K562 (cell line): ENCODE measurements around the gene IQCN. TPM values are rescaled to one million over a fixed set of nuclear protein-coding genes. Genes with fewer than 3 reads are reported as not detected.
A peak's percentile ranks its signal among the peaks of the same experiment; 100 is the strongest.

ENCODE experiments used
- HDAC1 ChIP-seq, 2 experiments: fragments of 450-650 bp; IDR thresholded peaks; 2 replicates each; pipeline ENCODE4 v1.6.1; 2016 to 2017; ENCODE audit warnings: inconsistent platforms in 1 of 2, mild to moderate bottlenecking in 1 of 2, moderate library complexity in 1 of 2
- MEIS2 ChIP-seq: fragments of 450-650 bp; IDR thresholded peaks from 2 replicates; pipeline ENCODE4 v1.6.1; 2014; ENCODE audit warnings: mild to moderate bottlenecking; ENCODE audit not compliant: partially characterized antibody
- SIN3A ChIP-seq, 2 experiments: fragments of 150-350 bp in 1 of 2; IDR thresholded peaks; 2 replicates each; pipeline ENCODE4 v1.6.1; 2011 to 2016; ENCODE audit warnings: borderline replicate concordance in 2 of 2, low read depth in 2 of 2, low read length in 2 of 2, mild to moderate bottlenecking in 2 of 2, moderate library complexity in 2 of 2; ENCODE audit not compliant: control insufficient read depth in 1 of 2
- TAF15 ChIP-seq: fragments of 200-400 bp; formaldehyde crosslinking; IDR thresholded peaks from 2 replicates; pipeline ENCODE4 v1.6.1; 2017; ENCODE audit warnings: mild to moderate bottlenecking, low read depth, low read length, moderate library complexity
- polyA plus RNA-seq, 8 experiments: library from polyadenylated mRNA; depleted of rRNA in 4 of 8; stranded (reverse) in 5 of 8; unstranded in 3 of 8; fragments of >200 nt; fragmentation: Nextera tagmentation in 2 of 8; fragmentation: Illumina TruSeq in 1 of 8; extraction: Ambion mirVana in 2 of 8; extraction: Trizol in 1 of 8; gene quantifications; 2 replicates each; pipeline versions ENCODE4 v1.2.1 to v1.2.3, GENCODE V29; 2011 to 2014; ENCODE audit warnings: inconsistent platforms in 1 of 8, missing spikeins in 1 of 8
- total RNA-seq, 7 experiments: library from RNA; depleted of rRNA in 6 of 7; stranded (reverse); fragments of >200 nt in 6 of 7; fragmentation: Illumina TruSeq in 2 of 7; extraction: Trizol in 2 of 7; gene quantifications; 2 replicates each; pipeline versions ENCODE4 v1.2.1 to v1.2.3, GENCODE V29; 2011 to 2021; ENCODE audit warnings: low replicate concordance in 1 of 7
- TF ChIP-seq, protein P1 (sequence below): sonication (generic); formaldehyde crosslinking; IDR thresholded peaks from 2 replicates; pipeline ENCODE4 v1.8.1; 2023; ENCODE audit warnings: missing genetic modification reagents, mild to moderate bottlenecking, borderline replicate concordance
- TF ChIP-seq, protein P2 (sequence below): fragments of 450-650 bp; formaldehyde crosslinking; IDR thresholded peaks from 2 replicates; pipeline ENCODE4 v1.4.0; 2020; ENCODE audit warnings: mild to moderate bottlenecking, mixed read lengths
- TF ChIP-seq, protein P3 (sequence below), 2 experiments: fragments of 450-650 bp; formaldehyde crosslinking in 1 of 2; IDR thresholded peaks; 2 replicates each; pipeline versions ENCODE4 v1.4.0 to v1.6.1; 2014 to 2020; ENCODE audit warnings: mild to moderate bottlenecking in 2 of 2, borderline replicate concordance in 1 of 2, low read depth in 1 of 2

The IQCN gene
- total and polyA plus RNA-seq, 9 of the 15 experiments (the other 6 are each of a cell fraction or from before 2014, with no cell fraction given) = 0.01 to 0.07 (median 0.04) TPM; not detected in 3

DNA sequence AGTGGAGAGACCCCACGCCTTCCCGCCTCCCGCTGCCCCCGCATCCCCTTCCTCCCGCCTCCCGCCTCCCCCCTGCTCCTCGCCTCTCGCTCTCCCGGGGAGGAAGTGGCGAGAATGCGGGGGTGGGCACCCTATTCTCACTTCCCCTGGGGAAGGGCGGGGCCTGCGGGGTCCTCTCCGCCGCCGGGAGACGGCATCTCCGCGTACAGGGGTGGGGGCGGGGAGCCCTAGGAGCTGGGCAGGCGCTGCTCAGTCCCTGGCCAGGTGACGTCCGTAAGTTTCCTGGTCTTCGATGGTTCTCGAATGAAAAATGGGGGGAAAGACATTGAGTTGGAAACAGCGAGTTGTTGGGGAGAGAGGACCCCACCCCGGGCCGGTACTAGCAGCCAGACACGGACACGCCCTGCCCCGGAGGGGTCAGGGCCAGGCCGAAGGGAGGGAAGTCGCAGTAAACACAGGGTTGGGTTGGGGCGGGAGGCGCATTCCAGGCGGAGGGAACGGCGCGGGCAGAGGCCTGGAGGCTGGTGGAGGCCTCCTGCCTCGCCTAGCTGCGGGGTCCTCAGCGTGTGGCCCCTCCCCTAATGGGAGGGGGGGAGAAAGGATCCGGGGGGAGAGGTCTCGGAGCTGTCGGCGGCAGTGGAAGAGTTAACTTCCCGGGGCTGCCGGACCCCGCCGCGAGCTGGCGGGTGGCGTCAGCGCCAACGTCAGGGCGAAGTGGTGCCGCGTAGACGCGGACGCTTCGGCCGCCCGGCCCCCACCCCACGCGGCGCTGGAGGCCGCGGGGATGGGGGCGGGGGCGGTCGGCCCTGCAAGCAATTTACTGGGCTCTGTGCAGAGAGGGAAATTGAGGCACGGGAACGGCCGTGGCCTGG, 17.6 kb upstream of the IQCN start (continued):
- TF ChIP-seq, protein P1, sequence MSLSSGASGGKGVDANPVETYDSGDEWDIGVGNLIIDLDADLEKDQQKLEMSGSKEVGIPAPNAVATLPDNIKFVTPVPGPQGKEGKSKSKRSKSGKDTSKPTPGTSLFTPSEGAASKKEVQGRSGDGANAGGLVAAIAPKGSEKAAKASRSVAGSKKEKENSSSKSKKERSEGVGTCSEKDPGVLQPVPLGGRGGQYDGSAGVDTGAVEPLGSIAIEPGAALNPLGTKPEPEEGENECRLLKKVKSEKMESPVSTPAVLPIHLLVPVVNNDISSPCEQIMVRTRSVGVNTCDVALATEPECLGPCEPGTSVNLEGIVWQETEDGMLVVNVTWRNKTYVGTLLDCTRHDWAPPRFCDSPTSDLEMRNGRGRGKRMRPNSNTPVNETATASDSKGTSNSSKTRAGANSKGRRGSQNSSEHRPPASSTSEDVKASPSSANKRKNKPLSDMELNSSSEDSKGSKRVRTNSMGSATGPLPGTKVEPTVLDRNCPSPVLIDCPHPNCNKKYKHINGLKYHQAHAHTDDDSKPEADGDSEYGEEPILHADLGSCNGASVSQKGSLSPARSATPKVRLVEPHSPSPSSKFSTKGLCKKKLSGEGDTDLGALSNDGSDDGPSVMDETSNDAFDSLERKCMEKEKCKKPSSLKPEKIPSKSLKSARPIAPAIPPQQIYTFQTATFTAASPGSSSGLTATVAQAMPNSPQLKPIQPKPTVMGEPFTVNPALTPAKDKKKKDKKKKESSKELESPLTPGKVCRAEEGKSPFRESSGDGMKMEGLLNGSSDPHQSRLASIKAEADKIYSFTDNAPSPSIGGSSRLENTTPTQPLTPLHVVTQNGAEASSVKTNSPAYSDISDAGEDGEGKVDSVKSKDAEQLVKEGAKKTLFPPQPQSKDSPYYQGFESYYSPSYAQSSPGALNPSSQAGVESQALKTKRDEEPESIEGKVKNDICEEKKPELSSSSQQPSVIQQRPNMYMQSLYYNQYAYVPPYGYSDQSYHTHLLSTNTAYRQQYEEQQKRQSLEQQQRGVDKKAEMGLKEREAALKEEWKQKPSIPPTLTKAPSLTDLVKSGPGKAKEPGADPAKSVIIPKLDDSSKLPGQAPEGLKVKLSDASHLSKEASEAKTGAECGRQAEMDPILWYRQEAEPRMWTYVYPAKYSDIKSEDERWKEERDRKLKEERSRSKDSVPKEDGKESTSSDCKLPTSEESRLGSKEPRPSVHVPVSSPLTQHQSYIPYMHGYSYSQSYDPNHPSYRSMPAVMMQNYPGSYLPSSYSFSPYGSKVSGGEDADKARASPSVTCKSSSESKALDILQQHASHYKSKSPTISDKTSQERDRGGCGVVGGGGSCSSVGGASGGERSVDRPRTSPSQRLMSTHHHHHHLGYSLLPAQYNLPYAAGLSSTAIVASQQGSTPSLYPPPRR (CRISPR knock-in tag) = 0 out of 2 replicates have a peak, but pooled peaks have one; percentile 37
- TF ChIP-seq TAF15 = no peak
- TF ChIP-seq MEIS2 = no peak
- TF ChIP-seq HDAC1 (IDR thresholded peaks at IDR 0.05) = peak in 1 of 2 experiments; percentile 52; a peak in 1 of 4 replicates
- TF ChIP-seq, protein P2, sequence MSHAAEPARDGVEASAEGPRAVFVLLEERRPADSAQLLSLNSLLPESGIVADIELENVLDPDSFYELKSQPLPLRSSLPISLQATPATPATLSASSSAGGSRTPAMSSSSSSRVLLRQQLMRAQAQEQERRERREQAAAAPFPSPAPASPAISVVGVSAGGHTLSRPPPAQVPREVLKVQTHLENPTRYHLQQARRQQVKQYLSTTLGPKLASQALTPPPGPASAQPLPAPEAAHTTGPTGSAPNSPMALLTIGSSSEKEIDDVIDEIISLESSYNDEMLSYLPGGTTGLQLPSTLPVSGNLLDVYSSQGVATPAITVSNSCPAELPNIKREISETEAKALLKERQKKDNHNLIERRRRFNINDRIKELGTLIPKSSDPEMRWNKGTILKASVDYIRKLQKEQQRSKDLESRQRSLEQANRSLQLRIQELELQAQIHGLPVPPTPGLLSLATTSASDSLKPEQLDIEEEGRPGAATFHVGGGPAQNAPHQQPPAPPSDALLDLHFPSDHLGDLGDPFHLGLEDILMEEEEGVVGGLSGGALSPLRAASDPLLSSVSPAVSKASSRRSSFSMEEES (CRISPR knock-in tag) = no peak
- TF ChIP-seq, protein P3, sequence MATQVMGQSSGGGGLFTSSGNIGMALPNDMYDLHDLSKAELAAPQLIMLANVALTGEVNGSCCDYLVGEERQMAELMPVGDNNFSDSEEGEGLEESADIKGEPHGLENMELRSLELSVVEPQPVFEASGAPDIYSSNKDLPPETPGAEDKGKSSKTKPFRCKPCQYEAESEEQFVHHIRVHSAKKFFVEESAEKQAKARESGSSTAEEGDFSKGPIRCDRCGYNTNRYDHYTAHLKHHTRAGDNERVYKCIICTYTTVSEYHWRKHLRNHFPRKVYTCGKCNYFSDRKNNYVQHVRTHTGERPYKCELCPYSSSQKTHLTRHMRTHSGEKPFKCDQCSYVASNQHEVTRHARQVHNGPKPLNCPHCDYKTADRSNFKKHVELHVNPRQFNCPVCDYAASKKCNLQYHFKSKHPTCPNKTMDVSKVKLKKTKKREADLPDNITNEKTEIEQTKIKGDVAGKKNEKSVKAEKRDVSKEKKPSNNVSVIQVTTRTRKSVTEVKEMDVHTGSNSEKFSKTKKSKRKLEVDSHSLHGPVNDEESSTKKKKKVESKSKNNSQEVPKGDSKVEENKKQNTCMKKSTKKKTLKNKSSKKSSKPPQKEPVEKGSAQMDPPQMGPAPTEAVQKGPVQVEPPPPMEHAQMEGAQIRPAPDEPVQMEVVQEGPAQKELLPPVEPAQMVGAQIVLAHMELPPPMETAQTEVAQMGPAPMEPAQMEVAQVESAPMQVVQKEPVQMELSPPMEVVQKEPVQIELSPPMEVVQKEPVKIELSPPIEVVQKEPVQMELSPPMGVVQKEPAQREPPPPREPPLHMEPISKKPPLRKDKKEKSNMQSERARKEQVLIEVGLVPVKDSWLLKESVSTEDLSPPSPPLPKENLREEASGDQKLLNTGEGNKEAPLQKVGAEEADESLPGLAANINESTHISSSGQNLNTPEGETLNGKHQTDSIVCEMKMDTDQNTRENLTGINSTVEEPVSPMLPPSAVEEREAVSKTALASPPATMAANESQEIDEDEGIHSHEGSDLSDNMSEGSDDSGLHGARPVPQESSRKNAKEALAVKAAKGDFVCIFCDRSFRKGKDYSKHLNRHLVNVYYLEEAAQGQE (IDR thresholded peaks at IDR 0.05; ENCODE audit: borderline replicate concordance) = no peak
- TF ChIP-seq, protein P3 (CRISPR knock-in tag; IDR thresholded peaks at IDR 0.05; ENCODE audit: low read depth) = no peak
- TF ChIP-seq SIN3A (IDR thresholded peaks at IDR 0.05; ENCODE audit: borderline replicate concordance in 2 of 2, control insufficient read depth in 1 of 2, low read depth in 2 of 2, low read length in 2 of 2) = no peak; a peak in 1 of 4 replicates
